MG63 (cell line): ENCODE measurements around the gene ENTPD5. TPM values are rescaled to one million over a fixed set of nuclear protein-coding genes. Genes with fewer than 3 reads are reported as not detected.

Experiments used
- DNase-seq: peaks from one replicate; pipeline ENCODE4 v3.0.0-alpha.2; 2020
- H3K27me3 ChIP-seq: fragments of 250-450 bp; sonication (Bioruptor Pico); 2 replicates; pipeline ENCODE4 v1.5.1; 2020; ENCODE audit warnings: mild to moderate bottlenecking, moderate library complexity
- H3K36me3 ChIP-seq: fragments of 250-450 bp; sonication (Bioruptor Pico); 2 replicates; pipeline ENCODE4 v1.5.1; 2020; ENCODE audit warnings: mild to moderate bottlenecking, moderate library complexity
- H3K4me3 ChIP-seq: fragments of 250-450 bp; sonication (Bioruptor Pico); 2 replicates; pipeline ENCODE4 v1.5.1; 2020; ENCODE audit warnings: mild to moderate bottlenecking, moderate library complexity
- H3K9me3 ChIP-seq: fragments of 250-450 bp; sonication (Bioruptor Pico); 2 replicates; pipeline ENCODE4 v1.5.1; 2020; ENCODE audit warnings: mild to moderate bottlenecking, moderate library complexity
- total RNA-seq: library from RNA; depleted of rRNA; stranded (reverse); fragments of >200 nt; shearing (Covaris generic); gene quantifications from 2 replicates; pipeline ENCODE4 v1.2.3, GENCODE V29; 2014; ENCODE audit warnings: low replicate concordance; rRNA removed

The ENTPD5 gene
- total RNA-seq, 1 experiment from 2014 or later, result 4.5 TPM

GRCh38 chr14:73913256-73913655 lies 105.8 kb downstream of the ENTPD5 start:
- peaks cover 40% of the 10 kb centered on the region for H3K36me3 ChIP-seq
- no peak overlapping the region for H3K4me3 ChIP-seq
- no peaks in the 10 kb centered on the region for H3K9me3 ChIP-seq
- no peak for DNase-seq
- H3K27me3 ChIP-seq, result no peaks in the 10 kb centered on the region

GRCh38 chr14:73909681-73910080 lies 109.4 kb downstream of the ENTPD5 start:
- no peaks in the 10 kb centered on the region for H3K9me3 ChIP-seq
- H3K36me3 ChIP-seq, result peaks cover 51% of the 10 kb centered on the region
- no peak overlapping the region for H3K4me3 ChIP-seq
- H3K27me3 ChIP-seq, result no peaks in the 10 kb centered on the region
- no peak for DNase-seq

Other genes starting within 250 kb of the ENTPD5 start
- gene PTGR2, start 167.5 kb downstream of the ENTPD5 start, total RNA-seq, result 4.8 and 6.2 TPM in 2 replicates
- 50.9 and 68.0 TPM in 2 replicates for gene ZNF410, start 132.4 kb downstream of the ENTPD5 start, total RNA-seq
- 1.6 and 4.5 TPM in 2 replicates for gene FAM161B, start 69.2 kb downstream of the ENTPD5 start, total RNA-seq
- 63.1 and 68.3 TPM in 2 replicates for gene COQ6, start 69.0 kb downstream of the ENTPD5 start, total RNA-seq
- 0.92 and 5.5 TPM in 2 replicates for gene BBOF1, start 61 bp upstream of the ENTPD5 start, total RNA-seq
- 6.6 and 24.9 TPM in 2 replicates for gene ALDH6A1, start 65.2 kb upstream of the ENTPD5 start, total RNA-seq
- 6.9 and 9.8 TPM in 2 replicates for gene LIN52, start 65.7 kb upstream of the ENTPD5 start, total RNA-seq
- not detected in 2 replicates for gene VSX2, start 220.2 kb upstream of the ENTPD5 start, total RNA-seq